Smooth muscle cell (in vitro differentiated cells): ENCODE results near the gene JADE2. TPM values are rescaled to one million over a fixed set of nuclear protein-coding genes. Genes with fewer than 3 reads are reported as not detected.

ENCODE experiments used
- DNase-seq: peaks from one replicate; lab custom pipeline; 2025; ENCODE audit not compliant: unreplicated experiment; lab: John Stamatoyannopoulos, UW
- H2AFZ ChIP-seq: fragments of 200-600 bp; sonication (generic); 2 replicates; pipeline ENCODE4 v1.6.0; 2016; ENCODE audit warnings: antibody characterized with exemption, low read depth, mild to moderate bottlenecking
- H3F3A ChIP-seq: fragments of 200-600 bp; sonication (generic); 2 replicates; pipeline ENCODE4 v1.6.0; 2017; ENCODE audit warnings: antibody characterized with exemption, low read depth
- H3K27ac ChIP-seq: fragments of 200-600 bp; sonication (generic); 2 replicates; pipeline ENCODE4 v1.5.1; 2016; ENCODE audit warnings: low read depth, mild to moderate bottlenecking
- H3K27me3 ChIP-seq: fragments of 200-600 bp; sonication (generic); 2 replicates; pipeline ENCODE4 v1.6.1; 2016; ENCODE audit warnings: low read depth, mild to moderate bottlenecking
- H3K36me3 ChIP-seq: fragments of 200-600 bp; sonication (generic); 2 replicates; pipeline ENCODE4 v1.5.1; 2016; ENCODE audit warnings: low read depth
- H3K4me1 ChIP-seq: fragments of 200-600 bp; sonication (generic); 2 replicates; pipeline ENCODE4 v1.5.1; 2016; ENCODE audit warnings: low read depth
- H3K4me2 ChIP-seq: fragments of 200-600 bp; sonication (generic); 2 replicates; pipeline ENCODE4 v1.6.0; 2016; ENCODE audit warnings: mild to moderate bottlenecking
- H3K4me3 ChIP-seq: fragments of 200-600 bp; sonication (generic); 2 replicates; pipeline ENCODE4 v1.5.1; 2016; ENCODE audit warnings: mild to moderate bottlenecking
- H3K79me2 ChIP-seq: fragments of 200-600 bp; sonication (generic); 2 replicates; pipeline ENCODE4 v1.6.0; 2016; ENCODE audit warnings: low read depth, mild to moderate bottlenecking
- H3K9ac ChIP-seq: fragments of 200-600 bp; sonication (generic); 2 replicates; pipeline ENCODE4 v1.6.0; 2016; ENCODE audit warnings: low read depth
- H3K9me3 ChIP-seq: fragments of 200-600 bp; sonication (generic); replicated peaks from 2 replicates; pipeline ENCODE4 v1.5.1; 2016; ENCODE audit warnings: low read depth
- H4K20me1 ChIP-seq: fragments of 200-600 bp; sonication (generic); 2 replicates; pipeline ENCODE4 v1.6.0; 2016; ENCODE audit warnings: low read depth
- WGBS: methylation state at CpG from one replicate; pipeline ENCODE4 v1.1.7; 2016; ENCODE audit warnings: low lambda C conversion rate; 5-methylcytosine and 5-hydroxymethylcytosine counted together
- polyA plus RNA-seq: library from polyadenylated mRNA; unstranded; fragments of >200 nt; fragmentation: Nextera tagmentation; extraction: Ambion mirVana; gene quantifications from 2 replicates; pipeline ENCODE4 v1.2.1, GENCODE V29; 2016
- total RNA-seq: library from RNA; depleted of rRNA; stranded (reverse); fragments of >200 nt; gene quantifications from 2 replicates; pipeline ENCODE4 v1.2.3, GENCODE V29; 2014
- TF ChIP-seq, protein P1 (sequence below): fragments of 200-600 bp; sonication (generic); IDR thresholded peaks from 2 replicates; pipeline ENCODE4 v1.5.1; 2017; ENCODE audit warnings: borderline replicate concordance, mild to moderate bottlenecking, antibody characterized with exemption; ENCODE audit not compliant: insufficient read depth, poor library complexity, severe bottlenecking

Gene JADE2
- total and polyA plus RNA-seq, 2 experiments from 2014 or later = 4.3 to 18.0 TPM

DNA sequence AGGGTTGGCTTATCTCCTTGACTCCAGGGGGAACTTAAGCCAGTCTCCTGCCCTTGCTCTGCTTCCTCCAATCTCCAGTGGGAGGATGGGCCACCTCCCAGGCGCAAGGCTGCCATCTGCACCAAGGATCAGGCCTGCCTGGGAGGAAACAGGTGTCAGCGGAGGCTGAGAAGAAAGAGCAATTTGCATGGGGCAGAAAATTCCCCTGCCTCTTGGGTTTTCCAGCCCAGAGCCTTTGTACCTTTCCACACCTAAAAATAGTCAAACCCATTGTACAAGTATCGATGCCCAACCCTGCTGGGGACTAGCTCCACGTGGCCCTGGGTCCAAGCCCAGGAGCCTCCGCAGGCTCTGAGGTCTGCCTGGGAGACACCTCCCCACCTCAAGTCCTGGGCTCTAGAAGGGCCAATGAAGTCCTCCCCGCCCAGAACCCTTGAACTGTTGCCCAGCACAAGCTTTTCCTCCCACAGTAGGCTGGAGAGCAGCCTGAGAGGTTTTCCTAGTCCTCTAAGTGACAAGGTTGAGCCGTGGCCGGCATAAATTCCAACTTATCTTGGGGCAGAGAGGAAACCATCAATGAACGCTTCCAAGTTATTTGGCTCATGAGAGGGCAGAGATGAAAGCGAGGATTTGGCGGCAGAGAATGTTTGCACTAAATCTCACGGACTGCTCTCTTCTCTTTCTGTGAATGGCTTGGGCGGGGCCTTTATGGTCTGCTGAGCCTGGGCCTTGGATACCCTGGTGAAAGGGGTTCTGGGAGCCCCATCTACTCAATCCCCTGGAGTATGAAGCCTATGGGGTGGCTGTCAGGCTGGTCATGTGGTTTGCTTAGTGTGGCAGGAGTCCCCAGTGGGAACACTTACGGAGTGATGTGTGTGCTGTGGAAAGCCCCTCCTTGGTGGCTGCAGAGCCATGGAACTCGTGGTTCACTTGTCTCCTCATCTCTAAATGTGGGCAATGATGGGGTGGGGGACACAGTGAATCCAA, 15.6 kb downstream of the JADE2 start:
- TF ChIP-seq, protein P1, sequence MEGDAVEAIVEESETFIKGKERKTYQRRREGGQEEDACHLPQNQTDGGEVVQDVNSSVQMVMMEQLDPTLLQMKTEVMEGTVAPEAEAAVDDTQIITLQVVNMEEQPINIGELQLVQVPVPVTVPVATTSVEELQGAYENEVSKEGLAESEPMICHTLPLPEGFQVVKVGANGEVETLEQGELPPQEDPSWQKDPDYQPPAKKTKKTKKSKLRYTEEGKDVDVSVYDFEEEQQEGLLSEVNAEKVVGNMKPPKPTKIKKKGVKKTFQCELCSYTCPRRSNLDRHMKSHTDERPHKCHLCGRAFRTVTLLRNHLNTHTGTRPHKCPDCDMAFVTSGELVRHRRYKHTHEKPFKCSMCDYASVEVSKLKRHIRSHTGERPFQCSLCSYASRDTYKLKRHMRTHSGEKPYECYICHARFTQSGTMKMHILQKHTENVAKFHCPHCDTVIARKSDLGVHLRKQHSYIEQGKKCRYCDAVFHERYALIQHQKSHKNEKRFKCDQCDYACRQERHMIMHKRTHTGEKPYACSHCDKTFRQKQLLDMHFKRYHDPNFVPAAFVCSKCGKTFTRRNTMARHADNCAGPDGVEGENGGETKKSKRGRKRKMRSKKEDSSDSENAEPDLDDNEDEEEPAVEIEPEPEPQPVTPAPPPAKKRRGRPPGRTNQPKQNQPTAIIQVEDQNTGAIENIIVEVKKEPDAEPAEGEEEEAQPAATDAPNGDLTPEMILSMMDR = no peak
- H3F3A ChIP-seq = no peaks in the 10 kb centered on the region

DNA sequence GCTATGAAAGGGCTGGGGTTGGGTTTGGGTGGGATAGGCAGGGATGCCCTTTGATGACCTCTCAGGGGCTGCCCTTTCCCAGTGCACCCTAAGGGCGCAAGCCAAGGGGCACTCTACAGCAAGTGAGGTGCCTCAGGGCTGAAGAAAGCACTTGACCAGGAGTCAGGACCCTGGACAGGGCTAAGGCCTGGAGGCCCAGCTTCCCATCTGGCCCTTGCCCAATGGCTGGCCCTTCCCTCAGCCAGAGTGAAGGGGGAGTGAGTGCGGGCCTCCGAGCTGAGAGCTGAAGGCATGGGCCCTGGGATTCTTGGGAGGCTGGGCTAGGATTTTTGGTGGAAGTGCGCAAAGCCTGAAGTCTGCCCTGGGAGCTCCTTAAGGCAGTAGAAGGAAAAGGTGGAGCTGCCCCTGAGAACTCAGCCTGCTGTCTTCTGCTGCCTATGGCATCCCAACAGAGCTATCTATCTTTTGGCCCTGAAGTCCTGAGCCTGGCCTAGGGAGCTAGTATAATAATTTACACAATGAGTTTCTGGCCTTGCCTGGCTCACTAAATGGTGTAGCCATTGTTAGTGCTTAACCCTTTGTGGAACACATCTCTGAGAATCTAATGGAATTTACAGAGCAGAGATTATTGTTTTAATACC, 16.4 kb downstream of the JADE2 start:
- Histone ChIP-seq H3K9me3 (no peaks in the 10 kb centered on the region), H3K27ac (no peak overlapping the region), H3F3A (no peaks in the 10 kb centered on the region), H3K9ac (no peak overlapping the region), H4K20me1 (peaks cover 16% of the 10 kb centered on the region), H3K79me2 (no peaks in the 10 kb centered on the region), H3K4me2 (no peak overlapping the region), H3K27me3 (no peaks in the 10 kb centered on the region), H3K4me1 (no peaks in the 10 kb centered on the region), H3K4me3 (no peak overlapping the region), H2AFZ (no peak overlapping the region), H3K36me3 (no peaks in the 10 kb centered on the region)
- TF ChIP-seq, protein P1 = no peak
- WGBS = 93% methylated on average over 4 of the region's 4 CpGs
- no peak for DNase-seq

More for the DNA sequence above, 15.6 kb downstream of the JADE2 start:
- no peaks in the 10 kb centered on the region for H3K79me2 ChIP-seq
- H4K20me1 ChIP-seq = peaks cover 19% of the 10 kb centered on the region
- H2AFZ ChIP-seq = no peak overlapping the region
- no peaks in the 10 kb centered on the region for H3K9me3 ChIP-seq
- no peaks in the 10 kb centered on the region for H3K4me1 ChIP-seq
- H3K36me3 ChIP-seq = no peaks in the 10 kb centered on the region
- no peak overlapping the region for H3K4me2 ChIP-seq
- no peak overlapping the region for H3K4me3 ChIP-seq
- H3K27me3 ChIP-seq = no peaks in the 10 kb centered on the region
- no peak for DNase-seq
- H3K27ac ChIP-seq = no peak overlapping the region
- no peak overlapping the region for H3K9ac ChIP-seq
- WGBS = 93% methylated on average over 15 of the region's 15 CpGs

DNA sequence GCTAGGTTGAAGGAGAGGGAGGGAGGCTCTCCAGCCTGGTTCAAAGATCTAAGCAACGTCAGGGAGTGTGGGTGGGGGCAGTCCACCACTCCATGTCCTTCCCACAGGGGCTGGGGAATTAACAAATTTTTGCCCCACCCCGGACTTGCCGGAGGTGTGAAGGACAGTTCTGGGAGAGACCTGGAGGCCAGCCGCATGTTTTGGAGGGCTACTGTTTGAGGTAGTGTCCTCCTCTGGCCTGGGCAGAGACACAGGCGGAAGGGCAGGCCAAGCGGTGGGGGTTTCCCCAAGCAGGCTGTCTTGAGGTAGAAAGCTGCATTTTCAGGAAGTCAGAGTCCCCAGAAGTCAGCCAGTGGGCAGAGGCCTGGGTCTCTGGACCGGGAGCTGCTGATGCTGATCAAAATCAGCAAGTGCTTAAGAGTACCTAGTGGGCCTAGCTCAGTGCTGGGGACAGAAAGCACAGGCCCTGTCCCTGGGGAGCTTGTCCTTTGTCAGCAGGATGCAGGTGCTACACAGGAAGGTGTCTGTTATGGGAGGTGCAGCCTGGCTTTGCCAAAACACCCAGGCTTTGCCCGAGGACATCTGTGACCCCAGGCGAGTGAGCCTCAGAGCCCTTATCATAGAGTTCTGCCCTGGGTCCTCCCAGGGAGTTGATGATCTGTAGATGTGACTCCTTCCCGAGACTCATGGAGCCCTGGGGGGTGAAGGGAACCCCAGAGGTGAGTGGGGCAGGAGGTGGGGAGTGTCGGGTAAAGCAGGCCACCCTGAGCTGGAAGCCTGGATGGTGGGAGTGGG, 18.5 kb downstream of the JADE2 start:
- Histone ChIP-seq H3K4me2 (no peak overlapping the region), H3K4me3 (no peak overlapping the region), H3K36me3 (no peaks in the 10 kb centered on the region), H3K9ac (no peak overlapping the region), H4K20me1 (peaks cover 16% of the 10 kb centered on the region), H3F3A (no peaks in the 10 kb centered on the region), H2AFZ (no peak overlapping the region), H3K9me3 (no peaks in the 10 kb centered on the region), H3K4me1 (no peaks in the 10 kb centered on the region), H3K27ac (no peak overlapping the region), H3K27me3 (no peaks in the 10 kb centered on the region), H3K79me2 (no peaks in the 10 kb centered on the region)
- 90% methylated on average over 11 of the region's 11 CpGs for WGBS
- TF ChIP-seq, protein P1 = no peak
- DNase-seq = no peak
